ENCODE data around the gene COPS4. TPM values are rescaled to one million over a fixed set of nuclear protein-coding genes. Genes with fewer than 3 reads are reported as not detected.
A peak's percentile ranks its signal among the peaks of the same experiment; 100 is the strongest.
"Not testable (repeated sequence)": the region's sequence is repeated elsewhere in the genome, so short reads cannot be mapped to it uniquely, and the experiment has no call there.

Gene COPS4
- total and polyA plus RNA-seq, 10 donors, result 20.0 to 35.1 (median 25.9) TPM

DNA sequence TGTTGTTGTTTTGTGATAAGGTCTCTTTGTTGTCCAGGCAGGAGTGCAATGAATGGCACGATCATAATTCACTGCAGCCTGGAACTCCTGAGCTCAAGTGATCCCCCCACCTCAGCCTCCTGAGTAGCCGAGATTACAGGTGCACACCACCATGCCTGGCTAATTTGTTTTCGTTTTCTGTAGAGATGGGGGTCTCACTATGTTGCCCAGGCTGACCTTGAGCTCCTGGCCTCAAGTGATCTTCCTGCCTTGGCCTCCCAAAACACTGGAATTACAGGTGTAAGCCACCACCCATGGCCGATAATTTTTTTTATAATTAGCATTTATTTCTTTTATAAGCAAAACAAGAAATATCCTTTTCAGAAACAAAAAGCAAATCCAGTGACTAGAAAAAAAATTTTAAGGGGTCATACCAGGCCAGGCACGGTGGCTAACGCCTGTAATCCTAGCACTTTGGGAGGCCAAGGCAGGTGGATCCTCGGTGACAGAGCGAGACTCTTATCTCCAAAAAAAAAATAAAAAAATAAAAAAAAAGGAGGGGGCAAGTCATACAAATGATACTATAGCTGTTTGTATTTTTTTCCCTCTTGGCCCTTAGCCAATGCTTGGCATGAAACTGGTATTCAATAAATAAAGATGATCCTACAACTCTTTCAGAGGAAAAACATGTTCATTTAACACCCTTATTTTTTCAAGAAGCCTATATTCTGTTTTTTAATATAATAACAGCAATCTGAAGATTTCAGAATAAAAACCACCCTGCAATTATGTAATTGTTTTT is 76.2 kb downstream of the COPS4 start:
- Histone ChIP-seq H3K27me3 (replicated peaks in 1 of 7) (no peaks in the 10 kb centered on the region), H3K9me3 (no peaks in the 10 kb centered on the region), H3K4me1 (peaks cover 2 to 89% (median 52%) of the 10 kb centered on the region in 6 donors), H3K36me3 (peaks cover 0 to 22% (median 9%) of the 10 kb centered on the region in 6 donors), H3K4me3 (peak overlapping the region; percentile 50 to 84 (median 61)), H3K27ac (peak overlapping the region; percentile 62 to 97 (median 94))
- 40 to 65% (median 54%) methylated on average over 8 of the region's 8 CpGs for WGBS, 5 donors
- intact Hi-C loops (cut with DNase I; ENCODE audit: low total_unique reads), result no loop called here
- TF ChIP-seq POLR2A (IDR thresholded peaks at IDR 0.05) (no peak), POLR2AphosphoS5 (IDR thresholded peaks at IDR 0.05) (no peak)
- TF ChIP-seq, protein P1, sequence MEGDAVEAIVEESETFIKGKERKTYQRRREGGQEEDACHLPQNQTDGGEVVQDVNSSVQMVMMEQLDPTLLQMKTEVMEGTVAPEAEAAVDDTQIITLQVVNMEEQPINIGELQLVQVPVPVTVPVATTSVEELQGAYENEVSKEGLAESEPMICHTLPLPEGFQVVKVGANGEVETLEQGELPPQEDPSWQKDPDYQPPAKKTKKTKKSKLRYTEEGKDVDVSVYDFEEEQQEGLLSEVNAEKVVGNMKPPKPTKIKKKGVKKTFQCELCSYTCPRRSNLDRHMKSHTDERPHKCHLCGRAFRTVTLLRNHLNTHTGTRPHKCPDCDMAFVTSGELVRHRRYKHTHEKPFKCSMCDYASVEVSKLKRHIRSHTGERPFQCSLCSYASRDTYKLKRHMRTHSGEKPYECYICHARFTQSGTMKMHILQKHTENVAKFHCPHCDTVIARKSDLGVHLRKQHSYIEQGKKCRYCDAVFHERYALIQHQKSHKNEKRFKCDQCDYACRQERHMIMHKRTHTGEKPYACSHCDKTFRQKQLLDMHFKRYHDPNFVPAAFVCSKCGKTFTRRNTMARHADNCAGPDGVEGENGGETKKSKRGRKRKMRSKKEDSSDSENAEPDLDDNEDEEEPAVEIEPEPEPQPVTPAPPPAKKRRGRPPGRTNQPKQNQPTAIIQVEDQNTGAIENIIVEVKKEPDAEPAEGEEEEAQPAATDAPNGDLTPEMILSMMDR (IDR thresholded peaks at IDR 0.05 in 8 of 11, conservative IDR thresholded peaks at IDR 0.05 in 3 of 11), result no peak
- DNase-seq, result no peak

DNA sequence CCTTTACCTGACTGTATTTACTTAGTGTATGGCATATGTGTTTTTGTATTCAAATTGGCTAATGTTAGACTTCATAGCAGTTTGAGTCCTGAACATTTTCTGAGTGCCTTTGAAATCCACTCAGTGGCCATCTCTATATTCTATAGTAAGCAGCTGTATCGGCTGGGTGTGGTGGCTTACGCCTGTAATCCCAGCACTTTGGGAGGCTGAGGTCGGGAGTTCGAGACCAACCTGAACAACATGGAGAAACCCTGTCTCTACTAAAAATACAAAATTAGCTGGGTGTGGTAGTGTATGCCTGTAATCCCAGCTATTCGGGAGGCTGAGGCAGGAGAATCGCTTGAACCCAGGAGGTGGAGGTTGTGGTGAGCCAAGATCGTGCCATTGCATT is 76.8 kb downstream of the COPS4 start:
- DNase-seq; H3K9me3 ChIP-seq; intact Hi-C loops (cut with DNase I; ENCODE audit: low total_unique reads); H3K27me3 ChIP-seq (replicated peaks in 1 of 7): not testable (repeated sequence)
- H3K27ac ChIP-seq, result peak overlapping the region; percentile 62 to 97 (median 94)
- WGBS, 5 donors, result 36 to 54% (median 40%) methylated on average over 7 of the region's 7 CpGs
- H3K36me3 ChIP-seq, result peaks cover 0 to 16% (median 3%) of the 10 kb centered on the region in 6 donors
- H3K4me3 ChIP-seq, result peak overlapping the region; percentile 9 to 84 (median 61)
- peaks cover 2 to 89% (median 51%) of the 10 kb centered on the region in 6 donors for H3K4me1 ChIP-seq

DNA sequence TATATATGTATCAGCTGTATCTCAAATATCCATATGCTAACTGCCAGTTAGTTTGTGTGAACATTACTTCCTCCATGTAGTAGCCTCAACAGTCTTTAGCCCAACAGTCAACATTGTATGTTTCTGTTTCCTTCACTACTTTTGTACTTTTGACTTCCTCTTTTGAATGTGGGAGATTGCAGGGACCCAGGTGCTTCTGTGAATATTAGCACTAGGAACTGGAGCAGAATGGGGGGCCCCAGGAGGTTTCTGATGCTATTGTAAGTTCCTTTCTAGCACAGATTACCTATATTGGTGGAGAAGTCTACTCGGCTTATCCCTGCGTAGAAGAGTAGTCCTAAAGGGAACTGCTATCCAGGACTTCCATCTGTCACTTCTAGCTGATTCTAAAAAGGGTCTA is 77.2 kb downstream of the COPS4 start:
- WGBS, 5 donors, result 13 to 60% (median 28%) methylated on average over 2 of the region's 2 CpGs
- Histone ChIP-seq H3K4me1 (peaks cover 2 to 89% (median 49%) of the 10 kb centered on the region in 6 donors), H3K27ac (peak overlapping the region; percentile 87 to 97 (median 94)), H3K9me3 (no peaks in the 10 kb centered on the region), H3K36me3 (peaks cover 0 to 11% (median under 1%) of the 10 kb centered on the region in 6 donors), H3K4me3 (peak overlapping the region; percentile 39 to 84 (median 58)), H3K27me3 (replicated peaks in 1 of 7) (no peaks in the 10 kb centered on the region)
- TF ChIP-seq POLR2A (IDR thresholded peaks at IDR 0.05) (peak in 2 of 3 donors; percentile 34 to 63), POLR2AphosphoS5 (IDR thresholded peaks at IDR 0.05) (peak in 1 of 3 donors; percentile 53)
- TF ChIP-seq, protein P1 (IDR thresholded peaks at IDR 0.05 in 8 of 11, conservative IDR thresholded peaks at IDR 0.05 in 3 of 11), result no peak
- no peak for DNase-seq
- intact Hi-C loops (cut with DNase I; ENCODE audit: low total_unique reads), result no loop called here

DNA sequence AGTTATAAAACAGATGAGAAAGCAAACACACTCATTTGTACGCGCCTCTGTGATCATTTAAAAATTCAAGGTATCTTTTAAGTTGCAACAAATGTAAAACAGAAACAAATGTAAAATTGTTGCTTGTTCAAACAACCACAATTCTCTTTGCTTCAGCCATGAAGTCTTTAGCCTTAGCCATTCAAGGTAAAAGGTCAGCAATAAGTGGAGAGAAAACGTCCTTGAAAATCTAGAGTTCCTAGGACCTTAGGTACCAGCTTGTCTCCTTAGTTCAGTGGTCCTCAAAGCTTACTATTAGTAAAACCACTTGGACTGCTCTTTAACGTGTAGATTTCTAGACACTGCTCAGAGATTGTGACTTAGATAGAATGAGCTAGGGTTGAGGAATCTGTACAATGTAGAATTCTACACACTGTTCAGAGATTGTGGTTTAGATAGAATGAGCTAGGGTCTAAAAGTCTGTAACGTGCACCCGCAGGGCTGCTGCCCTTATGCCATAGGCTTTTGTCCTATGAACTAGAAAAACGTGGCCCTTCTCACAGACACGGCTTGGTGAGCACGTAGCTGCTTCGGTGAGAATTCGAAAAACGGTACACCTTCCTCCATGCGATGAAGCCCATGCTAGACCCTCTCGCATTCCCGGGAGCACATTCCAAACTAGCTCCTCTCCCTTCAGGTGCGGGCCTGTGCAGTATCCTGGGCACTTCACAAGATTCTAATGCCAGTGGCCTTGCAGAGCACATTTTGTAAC is 77.9 kb downstream of the COPS4 start:
- Histone ChIP-seq H3K4me3 (peak overlapping the region; percentile 39 to 84 (median 58)), H3K27me3 (replicated peaks in 1 of 7) (no peaks in the 10 kb centered on the region), H3K27ac (peak overlapping the region; percentile 87 to 97 (median 94)), H3K4me1 (peaks cover 2 to 89% (median 47%) of the 10 kb centered on the region in 6 donors), H3K9me3 (no peaks in the 10 kb centered on the region), H3K36me3 (peaks cover 0 to 5% (median 0%) of the 10 kb centered on the region in 6 donors)
- TF ChIP-seq POLR2AphosphoS5 (IDR thresholded peaks at IDR 0.05) (peak in 2 of 3 donors; percentile 30 to 33), POLR2A (IDR thresholded peaks at IDR 0.05) (no peak)
- TF ChIP-seq, protein P1 (IDR thresholded peaks at IDR 0.05 in 8 of 11, conservative IDR thresholded peaks at IDR 0.05 in 3 of 11), result no peak
- intact Hi-C loops (cut with DNase I; ENCODE audit: low total_unique reads), result no loop called here
- DNase-seq, result no peak
- WGBS, 5 donors, result 27 to 47% (median 35%) methylated on average over 16 of the region's 16 CpGs

All from spleen (tissue), 11 donors.